Gastroesophageal sphincter (tissue), 3 donors: ENCODE results near the gene RNF223.

ENCODE experiments used
- CTCF ChIP-seq, 4 experiments: fragments of 200-600 bp in 2 of 4; fragments of 450-650 bp in 2 of 4; sonication (generic) in 1 of 4; IDR thresholded peaks; one replicate each; pipeline ENCODE4 v1.5.1; 2017 to 2019; ENCODE audit warnings: antibody characterized with exemption in 4 of 4, mild to moderate bottlenecking in 2 of 4, moderate library complexity in 2 of 4
- EP300 ChIP-seq: sonication (generic); formaldehyde crosslinking; IDR thresholded peaks from one replicate; pipeline ENCODE4 v1.6.1; 2017; ENCODE audit warnings: antibody characterized with exemption, mild to moderate bottlenecking
- POLR2A ChIP-seq, 2 donors: fragments of 450-650 bp; IDR thresholded peaks; one replicate each; pipeline ENCODE4 v1.6.1; 2017; ENCODE audit warnings: antibody characterized with exemption in 2 of 2, mild to moderate bottlenecking in 2 of 2, moderate library complexity in 1 of 2
- POLR2AphosphoS5 ChIP-seq: sonication (generic); formaldehyde crosslinking; IDR thresholded peaks from one replicate; pipeline ENCODE4 v1.6.1; 2017; ENCODE audit warnings: antibody characterized with exemption

GRCh38 chr1:1069711-1070676, 4.1 kb downstream of the RNF223 start:
- TF ChIP-seq CTCF (IDR thresholded peaks at IDR 0.05) (no peak), POLR2AphosphoS5 (no peak), EP300 (no peak), POLR2A (IDR thresholded peaks at IDR 0.05) (no peak)
